Upper lobe of left lung (tissue), 4 donors: Measurements from ENCODE around the gene KRT13.

ENCODE experiments used
- POLR2A ChIP-seq, 4 donors: fragments of 450-650 bp; IDR thresholded peaks; one replicate each; pipeline ENCODE4 v1.5.1; 2016 to 2017; ENCODE audit warnings: antibody characterized with exemption in 4 of 4, mild to moderate bottlenecking in 2 of 4
- POLR2AphosphoS5 ChIP-seq, 2 donors: sonication (generic); formaldehyde crosslinking; IDR thresholded peaks; one replicate each; pipeline ENCODE4 v1.5.1; 2017; ENCODE audit warnings: antibody characterized with exemption in 2 of 2
- TF ChIP-seq, protein P1 (sequence below), 6 experiments: fragments of 450-650 bp in 4 of 6; fragments of 200-600 bp in 2 of 6; sonication (generic) in 2 of 6; IDR thresholded peaks; one replicate each; pipeline ENCODE4 v1.5.1; 2016 to 2019; ENCODE audit warnings: antibody characterized with exemption in 6 of 6

DNA sequence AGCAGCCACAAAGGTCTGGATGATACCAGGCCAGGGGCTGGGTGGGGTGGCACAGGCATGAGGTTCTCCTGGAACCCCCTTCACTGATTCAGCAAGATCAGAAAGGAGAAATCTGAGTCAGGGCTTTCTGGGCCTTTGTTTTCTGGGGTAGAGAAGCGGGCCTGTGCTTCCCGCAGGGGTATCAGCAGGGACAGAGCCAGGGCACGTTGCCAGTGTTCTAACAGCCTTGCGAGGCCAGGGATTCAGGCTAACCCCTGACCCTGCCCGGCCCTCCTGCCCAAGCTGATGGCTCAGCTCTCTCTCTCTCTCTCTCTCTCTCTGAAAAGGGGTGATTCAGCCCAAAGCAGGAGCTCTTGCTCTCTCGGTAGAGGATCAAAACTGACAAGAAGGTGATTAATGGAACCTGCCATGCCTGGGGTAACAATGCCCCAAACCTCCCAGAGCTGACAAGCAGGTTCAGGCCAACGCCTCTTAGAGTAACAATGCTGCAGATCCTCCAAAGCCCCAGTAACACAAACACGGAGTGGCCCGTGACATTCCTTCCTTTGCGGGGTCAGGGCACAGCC is 2.0 kb upstream of the KRT13 start:
- TF ChIP-seq, protein P1, sequence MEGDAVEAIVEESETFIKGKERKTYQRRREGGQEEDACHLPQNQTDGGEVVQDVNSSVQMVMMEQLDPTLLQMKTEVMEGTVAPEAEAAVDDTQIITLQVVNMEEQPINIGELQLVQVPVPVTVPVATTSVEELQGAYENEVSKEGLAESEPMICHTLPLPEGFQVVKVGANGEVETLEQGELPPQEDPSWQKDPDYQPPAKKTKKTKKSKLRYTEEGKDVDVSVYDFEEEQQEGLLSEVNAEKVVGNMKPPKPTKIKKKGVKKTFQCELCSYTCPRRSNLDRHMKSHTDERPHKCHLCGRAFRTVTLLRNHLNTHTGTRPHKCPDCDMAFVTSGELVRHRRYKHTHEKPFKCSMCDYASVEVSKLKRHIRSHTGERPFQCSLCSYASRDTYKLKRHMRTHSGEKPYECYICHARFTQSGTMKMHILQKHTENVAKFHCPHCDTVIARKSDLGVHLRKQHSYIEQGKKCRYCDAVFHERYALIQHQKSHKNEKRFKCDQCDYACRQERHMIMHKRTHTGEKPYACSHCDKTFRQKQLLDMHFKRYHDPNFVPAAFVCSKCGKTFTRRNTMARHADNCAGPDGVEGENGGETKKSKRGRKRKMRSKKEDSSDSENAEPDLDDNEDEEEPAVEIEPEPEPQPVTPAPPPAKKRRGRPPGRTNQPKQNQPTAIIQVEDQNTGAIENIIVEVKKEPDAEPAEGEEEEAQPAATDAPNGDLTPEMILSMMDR (IDR thresholded peaks at IDR 0.05), result no peak
- no peak for TF ChIP-seq POLR2AphosphoS5 (IDR thresholded peaks at IDR 0.05)
- TF ChIP-seq POLR2A (IDR thresholded peaks at IDR 0.05), result no peak
